Frontal cortex (tissue), 4 donors: ENCODE measurements around the gene MAPK13. TPM values are rescaled to one million over a fixed set of nuclear protein-coding genes. Genes with fewer than 3 reads are reported as not detected.

Experiments
- DNase-seq, 2 donors: peaks; one replicate each; pipeline ENCODE4 v3.0.0; 2012; ENCODE audit warnings: low spot score in 2 of 2
- FAIRE-seq: peaks from 2 replicates; lab custom pipeline; 2012; peaks lifted over from hg19 to GRCh38; lab: Jason Lieb, UNC
- total RNA-seq: library from RNA; depleted of rRNA; stranded (reverse); fragments of >200 nt; gene quantifications from one replicate; pipeline ENCODE4 v1.2.3, GENCODE V29; 2014
- donor health status: control.
- donor health status: control.
- donor health status: control.

The MAPK13 gene
- total RNA-seq, 1 donor from 2014 or later = 1.2 TPM

GRCh38 chr6:36141961-36142360 is 11.6 kb downstream of the MAPK13 start:
- FAIRE-seq (no peak), DNase-seq (no peak)

- no peak for DNase-seq
- FAIRE-seq = no peak
These were observed 12.9 kb downstream of the MAPK13 start for GRCh38 chr6:36142971-36143838.

GRCh38 chr6:36145495-36145894 is 15.2 kb downstream of the MAPK13 start:
- no peak for DNase-seq
- no peak for FAIRE-seq

GRCh38 chr6:36147294-36147693 is 17.0 kb downstream of the MAPK13 start:
- FAIRE-seq = no peak
- no peak for DNase-seq

- FAIRE-seq = no peak
These were observed 19.2 kb downstream of the MAPK13 start for GRCh38 chr6:36149476-36149875.

GRCh38 chr6:36150283-36150682 is 20.0 kb downstream of the MAPK13 start:
- FAIRE-seq = no peak
- no peak for DNase-seq

More at GRCh38 chr6:36149476-36149875, 19.2 kb downstream of the MAPK13 start:
- DNase-seq = no peak

GRCh38 chr6:36154286-36154685 is 24.0 kb downstream of the MAPK13 start:
- no peak for FAIRE-seq

GRCh38 chr6:36155662-36156061 is 25.3 kb downstream of the MAPK13 start:
- FAIRE-seq (no peak), DNase-seq (no peak)

More at GRCh38 chr6:36154286-36154685, 24.0 kb downstream of the MAPK13 start:
- DNase-seq = no peak

GRCh38 chr6:36160147-36160760 is 29.9 kb downstream of the MAPK13 start:
- no peak for DNase-seq
- FAIRE-seq = no peak

GRCh38 chr6:36169023-36170007 is 39.0 kb downstream of the MAPK13 start:
- FAIRE-seq = no peak

GRCh38 chr6:36170704-36171103 is 40.4 kb downstream of the MAPK13 start:
- no peak for FAIRE-seq
- no peak for DNase-seq

More at GRCh38 chr6:36169023-36170007, 39.0 kb downstream of the MAPK13 start:
- DNase-seq = no peak

GRCh38 chr6:36171573-36171972 is 41.3 kb downstream of the MAPK13 start:
- DNase-seq (no peak), FAIRE-seq (no peak)

GRCh38 chr6:36177166-36177565 is 46.9 kb downstream of the MAPK13 start:
- DNase-seq (no peak), FAIRE-seq (no peak)

GRCh38 chr6:36178544-36178943 is 48.2 kb downstream of the MAPK13 start:
- FAIRE-seq (no peak), DNase-seq (no peak)

- FAIRE-seq = no peak
- no peak for DNase-seq
These were observed 49.8 kb downstream of the MAPK13 start for GRCh38 chr6:36180126-36180525.

GRCh38 chr6:36184311-36184710 is 54.0 kb downstream of the MAPK13 start:
- DNase-seq (no peak), FAIRE-seq (no peak)

GRCh38 chr6:36186199-36186598 is 55.9 kb downstream of the MAPK13 start:
- FAIRE-seq (no peak), DNase-seq (no peak)

- DNase-seq = no peak
- FAIRE-seq = no peak
These were observed 57.1 kb downstream of the MAPK13 start for GRCh38 chr6:36187446-36187845.
